ENCODE measurements around the gene FOXJ1.
A peak's percentile ranks its signal among the peaks of the same experiment; 100 is the strongest.

FOXJ1 gene

GRCh38 chr17:76140661-76141211 lies 309 bp downstream of the FOXJ1 start:
- Histone ChIP-seq H3K27ac (no peak overlapping the region), H3K4me3 (peak overlapping the region; percentile 76)
- DNase-seq (ENCODE audit: low spot score), result no peak
- no peak for TF ChIP-seq CTCF (IDR thresholded peaks at IDR 0.05)

GRCh38 chr17:76139801-76140660 lies 1.0 kb downstream of the FOXJ1 start:
- no peak overlapping the region for H3K27ac ChIP-seq
- no peak for DNase-seq (ENCODE audit: low spot score)
- TF ChIP-seq CTCF (IDR thresholded peaks at IDR 0.05), result no peak
- H3K4me3 ChIP-seq, result peak overlapping the region; percentile 76

- Histone ChIP-seq H3K4me3 (no peak overlapping the region), H3K27ac (no peak overlapping the region)
- no peak for TF ChIP-seq CTCF (IDR thresholded peaks at IDR 0.05)
- DNase-seq (ENCODE audit: low spot score), result no peak
These were observed 1.9 kb downstream of the FOXJ1 start for GRCh38 chr17:76138896-76139752.

- no peak for DNase-seq (ENCODE audit: low spot score)
- Histone ChIP-seq H3K27ac (no peak overlapping the region), H3K4me3 (peak overlapping the region; percentile 34)
- no peak for TF ChIP-seq CTCF (IDR thresholded peaks at IDR 0.05)
These were observed 2.7 kb downstream of the FOXJ1 start for GRCh38 chr17:76138234-76138895.

GRCh38 chr17:76137351-76138233 lies 3.5 kb downstream of the FOXJ1 start:
- Histone ChIP-seq H3K27ac (no peak overlapping the region), H3K4me3 (peak overlapping the region; percentile 34)
- no peak for TF ChIP-seq CTCF (IDR thresholded peaks at IDR 0.05)
- no peak for DNase-seq (ENCODE audit: low spot score)

GRCh38 chr17:76137001-76137350 lies 4.1 kb downstream of the FOXJ1 start:
- no peak for TF ChIP-seq CTCF (IDR thresholded peaks at IDR 0.05)
- DNase-seq (ENCODE audit: low spot score), result no peak
- Histone ChIP-seq H3K4me3 (no peak overlapping the region), H3K27ac (no peak overlapping the region)

Data from coronary artery (tissue), 2 donors.